ENCODE data around the gene CLASP2. TPM values are rescaled to one million over a fixed set of nuclear protein-coding genes. Genes with fewer than 3 reads are reported as not detected.

Gene CLASP2
- polyA plus RNA-seq, 4 donors, result 44.6 to 65.9 (median 53.2) TPM

- no peak for DNase-seq (ENCODE audit: low read depth in 4 of 4, low spot score in 2 of 4)
Measured at GRCh38 chr3:33639889-33640288, 78.2 kb downstream of the CLASP2 start.

- no peak for DNase-seq (ENCODE audit: low read depth in 4 of 4, low spot score in 2 of 4)
Measured at GRCh38 chr3:33637482-33637881, 80.6 kb downstream of the CLASP2 start.

- DNase-seq (ENCODE audit: low read depth in 4 of 4, low spot score in 2 of 4), result peak in 1 of 4 donors; percentile 32
Measured at GRCh38 chr3:33636125-33636850, 81.8 kb downstream of the CLASP2 start.

GRCh38 chr3:33634262-33634661 is 83.8 kb downstream of the CLASP2 start:
- DNase-seq (ENCODE audit: low read depth in 4 of 4, low spot score in 2 of 4), result no peak

GRCh38 chr3:33629219-33629618 is 88.8 kb downstream of the CLASP2 start:
- no peak for DNase-seq (ENCODE audit: low read depth in 4 of 4, low spot score in 2 of 4)

GRCh38 chr3:33624756-33625155 is 93.3 kb downstream of the CLASP2 start:
- DNase-seq (ENCODE audit: low read depth in 4 of 4, low spot score in 2 of 4), result no peak

GRCh38 chr3:33613041-33613440 is 105.0 kb downstream of the CLASP2 start:
- DNase-seq (ENCODE audit: low read depth in 4 of 4, low spot score in 2 of 4), result no peak

- DNase-seq (ENCODE audit: low read depth in 4 of 4, low spot score in 2 of 4), result no peak
Measured at GRCh38 chr3:33612607-33613006, 105.4 kb downstream of the CLASP2 start.

GRCh38 chr3:33602829-33603228 is 115.2 kb downstream of the CLASP2 start:
- DNase-seq (ENCODE audit: low read depth in 4 of 4, low spot score in 2 of 4), result no peak

GRCh38 chr3:33597257-33597689 is 120.8 kb downstream of the CLASP2 start:
- DNase-seq (ENCODE audit: low read depth in 4 of 4, low spot score in 2 of 4), result no peak

- no peak for DNase-seq (ENCODE audit: low read depth in 4 of 4, low spot score in 2 of 4)
Measured at GRCh38 chr3:33592999-33593398, 125.1 kb downstream of the CLASP2 start.

GRCh38 chr3:33590541-33590940 is 127.5 kb downstream of the CLASP2 start:
- no peak for DNase-seq (ENCODE audit: low read depth in 4 of 4, low spot score in 2 of 4)

GRCh38 chr3:33586402-33586801 is 131.7 kb downstream of the CLASP2 start:
- no peak for DNase-seq (ENCODE audit: low read depth in 4 of 4, low spot score in 2 of 4)

- no peak for DNase-seq (ENCODE audit: low read depth in 4 of 4, low spot score in 2 of 4)
Measured at GRCh38 chr3:33582234-33582633, 135.8 kb downstream of the CLASP2 start.

- DNase-seq (ENCODE audit: low read depth in 4 of 4, low spot score in 2 of 4), result no peak
Measured at GRCh38 chr3:33581666-33582065, 136.4 kb downstream of the CLASP2 start.

- no peak for DNase-seq (ENCODE audit: low read depth in 4 of 4, low spot score in 2 of 4)
Measured at GRCh38 chr3:33579840-33580239, 138.2 kb downstream of the CLASP2 start.

- no peak for DNase-seq (ENCODE audit: low read depth in 4 of 4, low spot score in 2 of 4)
Measured at GRCh38 chr3:33579178-33579510, 138.9 kb downstream of the CLASP2 start.

GRCh38 chr3:33578325-33579177 is 139.5 kb downstream of the CLASP2 start:
- DNase-seq (ENCODE audit: low read depth in 4 of 4, low spot score in 2 of 4), result no peak

GRCh38 chr3:33577588-33577987 is 140.5 kb downstream of the CLASP2 start:
- no peak for DNase-seq (ENCODE audit: low read depth in 4 of 4, low spot score in 2 of 4)

- no peak for DNase-seq (ENCODE audit: low read depth in 4 of 4, low spot score in 2 of 4)
Measured at GRCh38 chr3:33577173-33577572, 140.9 kb downstream of the CLASP2 start.

- no peak for DNase-seq (ENCODE audit: low read depth in 4 of 4, low spot score in 2 of 4)
Measured at GRCh38 chr3:33575311-33575710, 142.7 kb downstream of the CLASP2 start.

GRCh38 chr3:33557829-33558228 is 160.2 kb downstream of the CLASP2 start:
- DNase-seq (ENCODE audit: low read depth in 4 of 4, low spot score in 2 of 4), result no peak
